H1 (cell line): ENCODE measurements around the gene PDZD2. TPM values are rescaled to one million over a fixed set of nuclear protein-coding genes. Genes with fewer than 3 reads are reported as not detected.

Experiments used
- CTCF ChIA-PET: fragments of 300-600 bp; sonication (Branson Sonifier 250); formaldehyde crosslinking; loops from one replicate; lab custom pipeline; 2021; ENCODE audit not compliant: partially characterized antibody; lab: Charles Lee
- POLR2A ChIA-PET: fragments of 300-600 bp; sonication (Branson Sonifier 250); formaldehyde crosslinking; loops from one replicate; lab custom pipeline; 2021; ENCODE audit warnings: inconsistent platforms; ENCODE audit not compliant: partially characterized antibody; lab: Charles Lee
- DNase-seq, 2 experiments: peaks; one replicate each; pipeline versions ENCODE4 v3.0.0 to v3.0.0-alpha.2; 2010 to 2022; ENCODE audit warnings: low spot score in 2 of 2, low read depth in 1 of 2, mixed read lengths in 1 of 2
- FAIRE-seq: peaks from 2 replicates; lab custom pipeline; 2011; peaks lifted over from hg19 to GRCh38; lab: Jason Lieb, UNC
- H2AFZ ChIP-seq: 2 replicates; pipeline ENCODE4 v1.8.1; 2012; ENCODE audit warnings: low read length, inconsistent platforms
- H2AK5ac ChIP-seq: 2 replicates; pipeline ENCODE4 v1.6.1; 2013; ENCODE audit warnings: low read depth, low read length
- H2BK120ac ChIP-seq: replicated peaks from 2 replicates; pipeline ENCODE3; 2013; ENCODE audit warnings: low read depth, low read length, inconsistent platforms
- H2BK12ac ChIP-seq: 2 replicates; pipeline ENCODE4 v1.6.1; 2013; ENCODE audit warnings: low read depth, low read length
- H2BK15ac ChIP-seq: 2 replicates; pipeline ENCODE4 v1.6.1; 2013; ENCODE audit warnings: low read length
- H2BK20ac ChIP-seq: 2 replicates; pipeline ENCODE4 v1.6.1; 2013; ENCODE audit warnings: low read length
- H2BK5ac ChIP-seq: 2 replicates; pipeline ENCODE4 v1.6.1; 2013; ENCODE audit warnings: low read depth, low read length
- H3K14ac ChIP-seq: 2 replicates; pipeline ENCODE4 v1.6.1; 2013; ENCODE audit warnings: inconsistent platforms; ENCODE audit not compliant: insufficient read length
- H3K18ac ChIP-seq: 2 replicates; pipeline ENCODE4 v1.6.1; 2013; ENCODE audit warnings: low read length; ENCODE audit errors: extremely low read depth
- H3K23ac ChIP-seq: 2 replicates; pipeline ENCODE4 v1.6.1; 2013; ENCODE audit warnings: inconsistent platforms; ENCODE audit not compliant: insufficient read length
- H3K23me2 ChIP-seq: 2 replicates; pipeline ENCODE4 v1.6.1; 2013; ENCODE audit warnings: low read depth, low read length
- H3K27ac ChIP-seq: 2 replicates; pipeline ENCODE4 v1.6.1; 2011; ENCODE audit warnings: low read depth, low read length, inconsistent platforms
- H3K27me3 ChIP-seq, 4 experiments: replicated peaks in 1 of 4; 1 replicate in 1 of 4; 2 replicates in 3 of 4; pipeline versions ENCODE4 v1.6.1 to v1.8.1; 2011 to 2013; ENCODE audit warnings: low read length in 3 of 4, mild to moderate bottlenecking in 3 of 4, inconsistent platforms in 2 of 4, mixed read lengths in 2 of 4, moderate library complexity in 1 of 4; ENCODE audit not compliant: control insufficient read depth in 3 of 4, insufficient read depth in 3 of 4; ENCODE audit errors: extremely low read depth in 1 of 4
- H3K36me3 ChIP-seq, 4 experiments: 2 replicates each; pipeline versions ENCODE4 v1.6.1 to v1.8.1; 2011 to 2013; ENCODE audit warnings: mild to moderate bottlenecking in 4 of 4, low read length in 3 of 4, moderate library complexity in 2 of 4, control low read depth in 1 of 4, inconsistent platforms in 1 of 4; ENCODE audit not compliant: insufficient read depth in 4 of 4, control insufficient read depth in 2 of 4
- H3K4ac ChIP-seq: replicated peaks from 2 replicates; pipeline ENCODE3; 2013; ENCODE audit warnings: low read length, low read depth, mixed read lengths, inconsistent platforms; ENCODE audit not compliant: insufficient read length
- H3K4me1 ChIP-seq, 4 experiments: replicated peaks in 1 of 4; 1 replicate in 1 of 4; 2 replicates in 3 of 4; pipeline versions ENCODE4 v1.6.1 to v1.8.1; 2011 to 2013; ENCODE audit warnings: low read length in 3 of 4, inconsistent platforms in 2 of 4, mixed read lengths in 1 of 4; ENCODE audit not compliant: insufficient read depth in 4 of 4, control insufficient read depth in 3 of 4
- H3K4me2 ChIP-seq, 2 experiments: 2 replicates each; pipeline versions ENCODE4 v1.6.1 to v1.8.1; 2011 to 2013; ENCODE audit warnings: low read depth in 2 of 2, low read length in 2 of 2, control low read depth in 1 of 2, inconsistent platforms in 1 of 2, mild to moderate bottlenecking in 1 of 2; ENCODE audit not compliant: insufficient read depth in 1 of 2
- H3K4me3 ChIP-seq, 4 experiments: fragments of 200-600, 300-600 bp in 1 of 4; sonication (generic), shearing (Covaris generic), sonication (Bioruptor Twin) in 1 of 4; 2 replicates each; pipeline versions ENCODE4 v1.5.1 to v1.8.1; 2011 to 2016; ENCODE audit warnings: low read length in 4 of 4, low read depth in 3 of 4, control low read depth in 2 of 4, inconsistent platforms in 2 of 4, mild to moderate bottlenecking in 2 of 4, mixed read lengths in 1 of 4, moderate library complexity in 1 of 4; ENCODE audit not compliant: insufficient read depth in 2 of 4; ENCODE audit errors: extremely low read depth in 1 of 4
- H3K56ac ChIP-seq: replicated peaks from 2 replicates; pipeline ENCODE3; 2013; ENCODE audit warnings: low read depth, mild to moderate bottlenecking, mixed read lengths, low read length, inconsistent platforms; ENCODE audit not compliant: insufficient read length
- H3K79me1 ChIP-seq: 2 replicates; pipeline ENCODE4 v1.6.1; 2013; ENCODE audit warnings: low read depth, low read length, control low read depth
- H3K79me2 ChIP-seq, 2 experiments: 2 replicates each; pipeline versions ENCODE4 v1.6.1 to v1.8.1; 2012 to 2013; ENCODE audit warnings: low read length in 2 of 2, mild to moderate bottlenecking in 2 of 2, inconsistent platforms in 1 of 2; ENCODE audit not compliant: insufficient read depth in 2 of 2, control insufficient read depth in 1 of 2
- H3K9ac ChIP-seq, 4 experiments: replicated peaks in 1 of 4; 1 replicate in 1 of 4; 2 replicates in 3 of 4; pipeline versions ENCODE4 v1.6.1 to v1.8.1; 2011 to 2013; ENCODE audit warnings: low read depth in 3 of 4, low read length in 3 of 4, control low read depth in 2 of 4, mild to moderate bottlenecking in 2 of 4, moderate library complexity in 2 of 4, inconsistent platforms in 1 of 4; ENCODE audit errors: extremely low read depth in 1 of 4
- H3K9me3 ChIP-seq, 2 experiments: 2 replicates each; pipeline versions ENCODE4 v1.6.1 to v1.8.1; 2012 to 2013; ENCODE audit warnings: mild to moderate bottlenecking in 2 of 2, moderate library complexity in 2 of 2, control low read depth in 1 of 2, inconsistent platforms in 1 of 2, low read depth in 1 of 2, low read length in 1 of 2, mixed read lengths in 1 of 2; ENCODE audit not compliant: insufficient read depth in 2 of 2
- H4K20me1 ChIP-seq, 2 experiments: replicated peaks in 1 of 2; 2 replicates each; pipeline versions ENCODE3 to v1.8.1; 2011 to 2013; ENCODE audit warnings: inconsistent platforms in 2 of 2, low read length in 2 of 2, mild to moderate bottlenecking in 1 of 2; ENCODE audit not compliant: insufficient read depth in 2 of 2, control insufficient read depth in 1 of 2
- H4K5ac ChIP-seq: 2 replicates; pipeline ENCODE4 v1.6.1; 2013; ENCODE audit warnings: low read length, low read depth, mixed read lengths, inconsistent platforms; ENCODE audit not compliant: insufficient read length
- H4K8ac ChIP-seq: 2 replicates; pipeline ENCODE4 v1.8.0; 2013; ENCODE audit warnings: mild to moderate bottlenecking, moderate library complexity, low read length, inconsistent platforms; ENCODE audit not compliant: insufficient read depth; ENCODE audit errors: extremely low read depth
- H4K91ac ChIP-seq: replicated peaks from 2 replicates; pipeline ENCODE3; 2013; ENCODE audit warnings: low read length, mixed read lengths, inconsistent platforms; ENCODE audit not compliant: insufficient read length
- BCL11A ChIP-seq, 2 experiments: IDR thresholded peaks; one replicate each; pipeline ENCODE4 v1.6.1; 2011; ENCODE audit warnings: low read depth in 2 of 2, low read length in 2 of 2, mild to moderate bottlenecking in 2 of 2
- CTBP2 ChIP-seq: IDR thresholded peaks from 2 replicates; pipeline ENCODE4 v1.7.0; 2011; ENCODE audit warnings: borderline replicate concordance, mild to moderate bottlenecking, moderate library complexity, mixed read lengths, low read length; ENCODE audit not compliant: insufficient read depth, insufficient read length
- EGR1 ChIP-seq: IDR thresholded peaks from 2 replicates; pipeline ENCODE4 v1.6.1; 2011; ENCODE audit warnings: low read depth, low read length, borderline replicate concordance
- MAX ChIP-seq: IDR thresholded peaks from 2 replicates; pipeline ENCODE4 v1.6.1; 2012; ENCODE audit warnings: inconsistent platforms
- POLR2AphosphoS5 ChIP-seq: IDR thresholded peaks from 2 replicates; pipeline ENCODE4 v1.6.1; 2011; ENCODE audit warnings: low read depth, low read length
- POU5F1 ChIP-seq: IDR thresholded peaks from 2 replicates; pipeline ENCODE4 v1.6.1; 2011; ENCODE audit warnings: low read depth, mild to moderate bottlenecking, low read length, moderate library complexity
- RAD21 ChIP-seq, 2 experiments: IDR thresholded peaks in 1 of 2; conservative IDR thresholded peaks in 1 of 2; 2 replicates each; pipeline ENCODE4 v1.6.1; 2011; ENCODE audit warnings: low read depth in 2 of 2, low read length in 2 of 2, improper control_type of control experiment in 1 of 2, inconsistent platforms in 1 of 2, mild to moderate bottlenecking in 1 of 2, moderate library complexity in 1 of 2
- SIN3A ChIP-seq, 2 experiments: IDR thresholded peaks in 1 of 2; conservative IDR thresholded peaks in 1 of 2; 2 replicates each; pipeline ENCODE4 v1.6.1; 2011 to 2012; ENCODE audit warnings: low read length in 2 of 2, improper control_type of control experiment in 1 of 2, low read depth in 1 of 2, mild to moderate bottlenecking in 1 of 2
- SIX5 ChIP-seq: IDR thresholded peaks from 2 replicates; pipeline ENCODE4 v1.6.1; 2011; ENCODE audit warnings: mild to moderate bottlenecking, low read depth, low read length
- TAF7 ChIP-seq: optimal IDR thresholded peaks from 2 replicates; pipeline ENCODE3; 2011; ENCODE audit warnings: low read depth, mild to moderate bottlenecking, inconsistent platforms, low read length, moderate library complexity, borderline replicate concordance
- WGBS, 2 experiments: shearing (Covaris generic) in 1 of 2; methylation state at CpG; one replicate each; pipeline versions ENCODE4 v1.1.6 to v1.1.7; 2013 to 2015; ENCODE audit warnings: low lambda C conversion rate in 2 of 2, mixed read lengths in 2 of 2, inconsistent platforms in 1 of 2, low coverage in 1 of 2, missing lambda C conversion rate in 1 of 2; ENCODE audit not compliant: insufficient replicate concordance in 2 of 2, insufficient coverage in 1 of 2, insufficient read length in 1 of 2; ENCODE audit errors: extremely low coverage in 1 of 2, missing lambda C conversion rate in 1 of 2; 5-methylcytosine and 5-hydroxymethylcytosine counted together
- polyA plus RNA-seq, 7 experiments: library from polyadenylated mRNA; depleted of rRNA in 3 of 7; stranded (reverse) in 5 of 7; unstranded in 2 of 7; fragments of >200 nt in 5 of 7; fragments of 200-250 nt in 2 of 7; gene quantifications; 1 replicate in 5 of 7; 2 replicates in 1 of 7; 4 replicates in 1 of 7; pipeline versions ENCODE4 v1.2.1 to v1.2.3, GENCODE V29; 2011 to 2013; ENCODE audit warnings: missing spikeins in 2 of 7, mixed read lengths in 2 of 7
- total RNA-seq: library from RNA; stranded (reverse); fragmentation: NEBNext Ultra II Directional; extraction: Animal tissue kit (Norgen Biotek cat#: 25700); gene quantifications from 2 replicates; pipeline ENCODE4 v1.2.1, GENCODE V29; 2021

Gene PDZD2
- total and polyA plus RNA-seq, 2 of the 8 experiments (the other 6 are each of a cell fraction or from before 2014, with no cell fraction given) = 1.2 to 6.8 TPM

DNA sequence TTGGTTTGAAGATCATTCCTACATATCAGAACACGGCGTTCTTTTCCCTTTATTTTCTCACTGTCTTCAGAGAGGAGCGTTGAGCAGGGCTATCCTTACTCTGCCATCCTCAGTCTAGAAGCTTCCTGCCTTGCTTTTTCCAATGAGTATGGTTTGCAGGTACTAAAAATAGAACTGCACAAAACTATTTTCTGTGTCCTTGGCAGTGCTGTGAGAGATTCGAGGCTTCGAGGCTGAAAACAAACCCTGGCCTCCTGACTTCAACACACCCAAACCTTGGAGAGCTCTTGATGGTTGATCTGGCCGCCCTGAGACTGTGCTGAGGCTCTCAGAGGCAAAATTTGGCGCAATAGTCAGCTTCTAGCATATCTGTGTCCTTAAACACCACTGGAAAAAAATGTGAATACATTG is 456.3 kb downstream of the PDZD2 start:
- Histone ChIP-seq H3K27ac (no peak overlapping the region), H2BK12ac (no peak overlapping the region), H3K4me1 (peaks cover 0 to 2% (median 0%) of the 10 kb centered on the region in 4 experiments; a peak in 1 of 7 replicates), H3K4me2 (no peak overlapping the region), H2BK5ac (no peak overlapping the region), H2BK20ac (no peak overlapping the region), H3K18ac (no peak overlapping the region), H4K91ac (no peak overlapping the region), H3K14ac (no peak overlapping the region), H3K27me3 (no peaks in the 10 kb centered on the region), H4K20me1 (peaks cover 0 to 1% of the 10 kb centered on the region in 2 experiments), H2AK5ac (no peak overlapping the region), H4K8ac (no peak overlapping the region), H3K4ac (no peak overlapping the region), H3K36me3 (peaks cover 0 to 11% (median 0%) of the 10 kb centered on the region in 4 experiments; a peak in 2 of 8 replicates), H3K56ac (no peak overlapping the region), H3K79me2 (no peaks in the 10 kb centered on the region), H2BK15ac (no peak overlapping the region), H3K4me3 (no peak overlapping the region), H3K23ac (no peak overlapping the region), H3K9me3 (no peaks in the 10 kb centered on the region), H3K9ac (no peak overlapping the region), H3K79me1 (no peaks in the 10 kb centered on the region), H4K5ac (no peak overlapping the region), H2AFZ (no peak overlapping the region), H2BK120ac (no peak overlapping the region), H3K23me2 (no peaks in the 10 kb centered on the region)
- CTCF ChIA-PET = interaction anchor here (0.7 to 2.0 kb wide), 7 partner anchors 10 to 286 kb away, joined by 3 to 8 read pairs (median 3); no protein-coding TSS in a partner anchor
- WGBS, 2 experiments = 94% methylated on average over 7 of the region's 7 CpGs; no CpG with 5 or more reads in 1 of the 2 experiments
- DNase-seq (no peak), FAIRE-seq (no peak)
- TF ChIP-seq RAD21 (IDR thresholded peaks at IDR 0.05 in 1 of 2, conservative IDR thresholded peaks at IDR 0.05 in 1 of 2; ENCODE audit: low read depth in 2 of 2, low read length in 2 of 2) (no peak), SIX5 (no peak), POLR2AphosphoS5 (no peak), CTBP2 (no peak), EGR1 (no peak), MAX (no peak), POU5F1 (no peak), SIN3A (conservative IDR thresholded peaks at IDR 0.05 in 1 of 2, IDR thresholded peaks at IDR 0.05 in 1 of 2; ENCODE audit: low read depth in 1 of 2, low read length in 2 of 2) (no peak), TAF7 (no peak), BCL11A (IDR thresholded peaks at IDR 0.05; ENCODE audit: low read depth in 2 of 2, low read length in 2 of 2) (no peak)
- POLR2A ChIA-PET = interaction anchor here (0.6 kb wide), 2 partner anchors 66 to 85 kb away, joined by 3 read pairs; no protein-coding TSS in a partner anchor
